ENCODE data around the gene AGBL1. TPM values are rescaled to one million over a fixed set of nuclear protein-coding genes. Genes with fewer than 3 reads are reported as not detected.

Gene AGBL1
- total and polyA plus RNA-seq, 2 donors (not counting 3 experiments of a cell fraction or from before 2014, with no cell fraction given): not detected

GRCh38 chr15:86657305-86657704 is 577.6 kb downstream of the AGBL1 start:
- Histone ChIP-seq H3K79me2 (ENCODE audit: control insufficient read depth, insufficient read depth, low read length) (no peaks in the 10 kb centered on the region), H3K27me3 (ENCODE audit: control insufficient read depth in 2 of 2, insufficient read depth in 2 of 2, low read length in 2 of 2) (no peaks in the 10 kb centered on the region), H3K9me1 (replicated peaks; ENCODE audit: control insufficient read depth, extremely low read depth, insufficient read depth, low read length) (no peaks in the 10 kb centered on the region), H4K20me1 (replicated peaks; ENCODE audit: control insufficient read depth, extremely low read depth, insufficient read depth, low read length) (no peaks in the 10 kb centered on the region), H2AFZ (ENCODE audit: low read depth, low read length) (no peak overlapping the region), H3K9ac (replicated peaks; ENCODE audit: extremely low read depth, insufficient read depth, low read length) (no peak overlapping the region), H3K4me1 (ENCODE audit: control insufficient read depth, extremely low read depth, insufficient read depth, low read length) (no peaks in the 10 kb centered on the region), H3K4me2 (ENCODE audit: insufficient read depth, low read length) (no peak overlapping the region), H3K9me3 (replicated peaks; ENCODE audit: control insufficient read depth, insufficient read depth, low read length) (peaks cover 2% of the 10 kb centered on the region), H3K27ac (ENCODE audit: insufficient read depth, low read depth, low read length) (no peak overlapping the region), H3K36me3 (ENCODE audit: control insufficient read depth in 2 of 2, extremely low read depth in 1 of 2, insufficient read depth in 2 of 2, low read length in 2 of 2) (no peaks in the 10 kb centered on the region), H3K4me3 (replicated peaks in 1 of 3; ENCODE audit: insufficient read depth in 1 of 3, low read depth in 1 of 3, low read length in 3 of 3) (no peak overlapping the region)
- POLR2A ChIA-PET: no interaction called here
- dilution Hi-C loops (cut with MboI; ENCODE audit: extremely low pct_ligation_motif_present, low sequenced_read_pairs): no loop called here
- CTCF ChIA-PET: no interaction called here
- no peak for DNase-seq (ENCODE audit: low read depth, low spot score)
- no peak for TF ChIP-seq MYC (IDR thresholded peaks at IDR 0.05; ENCODE audit: low read depth, low read length)
- TF ChIP-seq FOS (IDR thresholded peaks at IDR 0.05; ENCODE audit: borderline replicate concordance, insufficient read depth, low read length): no peak
- intact Hi-C loops (cut with micrococcal nuclease): no loop called here
- FAIRE-seq: no peak
- BruUV-seq (replicated peaks): no TSS peak

GRCh38 chr15:86659724-86660411 is 580.2 kb downstream of the AGBL1 start:
- dilution Hi-C loops (cut with MboI; ENCODE audit: extremely low pct_ligation_motif_present, low sequenced_read_pairs) (no loop called here), intact Hi-C loops (cut with micrococcal nuclease) (no loop called here)

More at GRCh38 chr15:86659724-86660411, 580.2 kb downstream of the AGBL1 start:
- peaks cover 2% of the 10 kb centered on the region for H3K9me3 ChIP-seq (replicated peaks; ENCODE audit: control insufficient read depth, insufficient read depth, low read length)
- H3K79me2 ChIP-seq (ENCODE audit: control insufficient read depth, insufficient read depth, low read length): no peaks in the 10 kb centered on the region
- no peaks in the 10 kb centered on the region for H3K36me3 ChIP-seq (ENCODE audit: control insufficient read depth in 2 of 2, extremely low read depth in 1 of 2, insufficient read depth in 2 of 2, low read length in 2 of 2)
- FAIRE-seq (no peak), DNase-seq (ENCODE audit: low read depth, low spot score) (no peak)
- no TSS peak for BruUV-seq (replicated peaks)
- H3K4me1 ChIP-seq (ENCODE audit: control insufficient read depth, extremely low read depth, insufficient read depth, low read length): no peaks in the 10 kb centered on the region
- POLR2A ChIA-PET: no interaction called here
- H3K4me3 ChIP-seq (replicated peaks in 1 of 3; ENCODE audit: insufficient read depth in 1 of 3, low read depth in 1 of 3, low read length in 3 of 3): no peak overlapping the region
- no peaks in the 10 kb centered on the region for H3K27me3 ChIP-seq (ENCODE audit: control insufficient read depth in 2 of 2, insufficient read depth in 2 of 2, low read length in 2 of 2)
- TF ChIP-seq EZH2 (IDR thresholded peaks at IDR 0.05; ENCODE audit: borderline replicate concordance, low read depth, low read length, severe bottlenecking) (no peak), JUN (IDR thresholded peaks at IDR 0.05; ENCODE audit: borderline replicate concordance, insufficient read depth, insufficient read length, low read depth) (no peak), MYC (IDR thresholded peaks at IDR 0.05; ENCODE audit: low read depth, low read length) (no peak)
- no peak overlapping the region for H3K27ac ChIP-seq (ENCODE audit: insufficient read depth, low read depth, low read length)
- H3K4me2 ChIP-seq (ENCODE audit: insufficient read depth, low read length): no peak overlapping the region
- no peak overlapping the region for H2AFZ ChIP-seq (ENCODE audit: low read depth, low read length)
- H3K9me1 ChIP-seq (replicated peaks; ENCODE audit: control insufficient read depth, extremely low read depth, insufficient read depth, low read length): no peaks in the 10 kb centered on the region
- CTCF ChIA-PET: no interaction called here
- H3K9ac ChIP-seq (replicated peaks; ENCODE audit: extremely low read depth, insufficient read depth, low read length): no peak overlapping the region
- H4K20me1 ChIP-seq (replicated peaks; ENCODE audit: control insufficient read depth, extremely low read depth, insufficient read depth, low read length): no peaks in the 10 kb centered on the region

Measured in endothelial cell of umbilical vein (primary cell).